ENCODE measurements around the gene DELE1.

DNA sequence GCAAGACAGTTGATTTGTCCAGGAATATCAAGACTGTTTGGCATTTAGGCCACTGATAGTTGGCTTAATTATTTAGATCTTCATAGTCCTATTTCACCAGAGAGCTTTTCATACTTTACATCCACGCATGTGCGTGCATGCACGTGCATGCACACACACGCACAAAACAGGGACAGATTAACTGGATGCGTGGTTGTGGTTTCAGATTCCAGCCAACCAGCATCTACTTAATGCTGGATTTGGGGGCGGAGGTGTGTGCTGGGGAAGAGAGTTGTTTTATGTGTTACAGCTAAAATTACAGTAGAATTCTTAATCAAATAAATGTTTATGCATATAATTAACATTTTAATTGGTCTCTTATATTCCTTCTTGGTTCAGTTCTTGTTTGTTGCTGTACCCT lies 52.5 kb downstream of the DELE1 start:
- TF ChIP-seq, protein P1, sequence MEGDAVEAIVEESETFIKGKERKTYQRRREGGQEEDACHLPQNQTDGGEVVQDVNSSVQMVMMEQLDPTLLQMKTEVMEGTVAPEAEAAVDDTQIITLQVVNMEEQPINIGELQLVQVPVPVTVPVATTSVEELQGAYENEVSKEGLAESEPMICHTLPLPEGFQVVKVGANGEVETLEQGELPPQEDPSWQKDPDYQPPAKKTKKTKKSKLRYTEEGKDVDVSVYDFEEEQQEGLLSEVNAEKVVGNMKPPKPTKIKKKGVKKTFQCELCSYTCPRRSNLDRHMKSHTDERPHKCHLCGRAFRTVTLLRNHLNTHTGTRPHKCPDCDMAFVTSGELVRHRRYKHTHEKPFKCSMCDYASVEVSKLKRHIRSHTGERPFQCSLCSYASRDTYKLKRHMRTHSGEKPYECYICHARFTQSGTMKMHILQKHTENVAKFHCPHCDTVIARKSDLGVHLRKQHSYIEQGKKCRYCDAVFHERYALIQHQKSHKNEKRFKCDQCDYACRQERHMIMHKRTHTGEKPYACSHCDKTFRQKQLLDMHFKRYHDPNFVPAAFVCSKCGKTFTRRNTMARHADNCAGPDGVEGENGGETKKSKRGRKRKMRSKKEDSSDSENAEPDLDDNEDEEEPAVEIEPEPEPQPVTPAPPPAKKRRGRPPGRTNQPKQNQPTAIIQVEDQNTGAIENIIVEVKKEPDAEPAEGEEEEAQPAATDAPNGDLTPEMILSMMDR (IDR thresholded peaks at IDR 0.05): no peak
- no peak for TF ChIP-seq POLR2A (IDR thresholded peaks at IDR 0.05)
